NCI-H345 (cell line): Measurements from ENCODE around the gene TMEM108.

ENCODE experiments used
- DNase-seq: peaks from one replicate; lab custom pipeline; 2025; lab: John Stamatoyannopoulos, UW

Gene TMEM108

GRCh38 chr3:133419151-133419909, 381.1 kb downstream of the TMEM108 start:
- no peak for DNase-seq

- no peak for DNase-seq
These were observed 387.0 kb downstream of the TMEM108 start for GRCh38 chr3:133424937-133425869.

GRCh38 chr3:133425898-133426297, 387.7 kb downstream of the TMEM108 start:
- no peak for DNase-seq

GRCh38 chr3:133426721-133427120, 388.5 kb downstream of the TMEM108 start:
- DNase-seq, result no peak

- no peak for DNase-seq
These were observed 390.4 kb downstream of the TMEM108 start for GRCh38 chr3:133428552-133428951.

- DNase-seq, result no peak
These were observed 390.9 kb downstream of the TMEM108 start for GRCh38 chr3:133429063-133429462.

- no peak for DNase-seq
These were observed 401.4 kb downstream of the TMEM108 start for GRCh38 chr3:133439563-133439962.

- no peak for DNase-seq
These were observed 402.5 kb downstream of the TMEM108 start for GRCh38 chr3:133440652-133441051.

GRCh38 chr3:133441867-133442270, 403.7 kb downstream of the TMEM108 start:
- no peak for DNase-seq

- no peak for DNase-seq
These were observed 404.3 kb downstream of the TMEM108 start for GRCh38 chr3:133442518-133442917.

GRCh38 chr3:133443649-133444422, 405.6 kb downstream of the TMEM108 start:
- DNase-seq, result peak; percentile 29

GRCh38 chr3:133444423-133444774, 406.2 kb downstream of the TMEM108 start:
- no peak for DNase-seq

GRCh38 chr3:133445108-133445507, 406.9 kb downstream of the TMEM108 start:
- DNase-seq, result no peak
